Cardiac atrium fibroblast (primary cell): ENCODE data around the gene SIX1. TPM values are rescaled to one million over a fixed set of nuclear protein-coding genes. Genes with fewer than 3 reads are reported as not detected.

Experiments used
- total RNA-seq: library from RNA; depleted of rRNA; stranded (reverse); fragments of >200 nt; gene quantifications from 2 replicates; pipeline ENCODE4 v1.2.3, GENCODE V29; 2015

SIX1 gene
- under 0.01 and 0.18 TPM in 2 replicates for total RNA-seq

DNA sequence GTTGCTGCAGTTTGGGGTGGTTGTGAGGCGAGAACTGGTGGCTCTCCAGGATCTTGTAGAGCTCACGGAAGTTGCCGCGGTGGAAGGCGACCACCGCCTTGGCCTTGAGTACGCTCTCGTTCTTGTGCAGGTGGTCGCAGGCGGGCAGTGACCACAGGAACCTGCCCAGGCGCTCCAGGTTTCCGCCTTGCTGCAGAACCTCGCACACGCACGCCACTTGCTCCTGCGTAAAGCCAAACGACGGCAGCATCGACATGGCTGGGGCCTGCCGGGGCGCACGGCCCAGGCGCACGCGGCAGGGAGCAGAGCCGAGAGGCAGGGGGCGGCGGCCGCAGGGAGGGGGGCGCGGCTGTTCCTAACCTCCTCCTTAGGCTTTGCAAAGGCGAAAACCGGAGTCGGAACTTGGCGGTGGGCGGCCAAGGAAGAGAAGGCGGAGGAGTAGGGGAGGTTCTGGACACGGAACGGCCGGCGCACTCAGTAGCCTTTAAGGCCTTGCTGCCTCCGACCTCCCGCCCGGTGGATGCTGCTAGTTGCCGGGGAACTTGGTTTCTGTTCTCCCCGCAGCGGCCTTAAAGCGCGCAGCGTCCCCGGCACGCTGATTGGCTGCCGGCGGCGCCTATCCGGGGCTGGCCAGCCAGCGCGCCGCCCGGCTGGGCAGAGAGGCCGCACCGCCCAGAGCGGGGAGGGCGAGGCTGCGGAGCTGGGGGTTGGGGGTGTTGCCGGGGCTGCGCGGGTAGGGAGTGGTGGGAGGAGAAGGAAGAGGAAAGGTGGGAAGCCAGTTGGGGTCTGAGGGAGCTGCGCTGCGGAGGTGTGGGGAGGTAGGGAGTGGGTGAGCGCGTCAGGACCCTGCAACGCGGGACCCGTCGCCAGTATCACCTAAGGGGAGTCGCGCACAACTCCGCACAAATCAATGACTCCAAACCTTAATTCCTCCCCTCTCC lies at the start of gene SIX1:
Gene SIX1 (minus strand): TSS at position 544 of the 941 bp plus-strand sequence. CDS start 288 bp downstream, at position 256.

Other genes starting within 250 kb of the SIX1 start
- not detected in 2 replicates for gene C14orf39, start 163.4 kb downstream of the SIX1 start, total RNA-seq
- gene SIX6, start 140.3 kb downstream of the SIX1 start, total RNA-seq = not detected in 2 replicates
- gene SIX4, start 74.9 kb upstream of the SIX1 start, total RNA-seq = 2.2 and 3.9 TPM in 2 replicates
- gene MNAT1, start 85.3 kb upstream of the SIX1 start, total RNA-seq = 20.6 and 25.6 TPM in 2 replicates